DMS153 treated with DMSO at 0.1 percent for 48 hours (cell line): ENCODE results near the gene PDCD2.
"Not testable (repeated sequence)": the region's sequence is repeated elsewhere in the genome, so short reads cannot be mapped to it uniquely, and the experiment has no call there.

Source experiments
- DNase-seq: peaks from one replicate; lab custom pipeline; 2025; ENCODE audit not compliant: unreplicated experiment; lab: John Stamatoyannopoulos, UW

PDCD2 gene

DNA sequence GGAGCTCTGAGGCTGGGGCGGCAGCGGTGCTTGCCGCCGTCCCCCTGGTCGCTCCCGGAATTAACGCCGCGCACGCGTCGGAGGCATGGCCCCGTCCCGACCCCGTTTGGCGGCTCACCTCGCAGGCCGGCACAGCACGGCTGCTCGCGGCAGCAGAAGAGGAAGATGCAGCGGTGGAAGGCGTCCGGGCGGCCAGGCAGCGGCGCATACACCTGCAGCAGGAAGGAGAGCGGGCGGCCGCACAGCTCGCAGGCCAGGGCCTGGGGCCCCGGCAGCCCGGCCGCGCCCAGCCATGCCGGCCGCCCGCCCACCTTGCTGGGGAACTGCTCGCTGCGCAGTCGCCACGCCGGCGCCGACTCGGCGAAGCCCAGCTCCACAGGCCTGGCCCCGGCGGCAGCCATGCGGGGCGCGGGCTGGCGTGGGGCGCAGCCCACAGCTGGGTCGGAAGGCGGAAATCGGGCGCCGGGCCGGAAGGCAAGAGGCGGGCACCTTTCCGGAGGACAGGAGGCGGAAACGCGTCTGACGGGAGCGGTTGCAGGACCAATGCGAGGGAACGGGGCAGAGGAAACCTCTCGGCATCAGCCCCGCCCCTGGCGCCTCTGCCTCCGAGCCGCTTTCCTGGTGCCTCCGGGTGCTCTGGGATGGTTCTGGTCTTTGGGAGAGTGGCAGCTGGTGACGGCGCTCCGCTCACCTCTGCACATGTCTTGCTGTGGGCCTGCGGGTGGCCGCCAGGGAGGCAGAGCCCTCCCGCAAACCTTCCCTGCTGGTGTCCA, at the start of gene PDCD2:
Gene PDCD2, minus strand, starts transcription at position 457 of the 773 bp plus-strand sequence. Its CDS starts 56 bp downstream, at position 401.
- DNase-seq: peak; percentile 90

DNA sequence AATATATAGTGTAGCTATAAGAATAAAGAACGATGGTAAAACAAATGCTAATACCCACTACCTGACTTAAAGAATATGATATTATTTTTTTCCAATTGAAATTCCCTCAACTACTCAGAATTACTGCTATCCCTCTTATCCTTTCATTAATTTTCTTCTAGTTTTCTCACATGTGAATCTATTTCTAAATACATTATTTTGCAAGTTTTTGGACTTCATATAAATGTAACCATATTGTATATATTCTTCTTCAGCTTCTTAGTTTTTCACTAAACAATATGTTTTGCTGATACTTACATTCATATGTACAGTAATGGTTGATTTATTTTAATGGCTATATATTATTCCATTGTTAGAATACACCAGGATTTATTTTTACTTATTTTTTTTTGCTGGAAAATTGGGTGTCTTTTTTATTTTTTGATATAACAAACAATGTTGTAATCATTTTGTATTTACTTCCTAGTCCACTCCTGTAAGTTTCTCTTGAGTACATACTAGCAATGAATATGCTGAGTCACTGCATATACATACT, 31.6 kb upstream of the PDCD2 start:
- not testable (repeated sequence) for DNase-seq

GRCh38 chr6:170612256-170612804, 27.9 kb upstream of the PDCD2 start:
- DNase-seq: not testable (repeated sequence)

DNA sequence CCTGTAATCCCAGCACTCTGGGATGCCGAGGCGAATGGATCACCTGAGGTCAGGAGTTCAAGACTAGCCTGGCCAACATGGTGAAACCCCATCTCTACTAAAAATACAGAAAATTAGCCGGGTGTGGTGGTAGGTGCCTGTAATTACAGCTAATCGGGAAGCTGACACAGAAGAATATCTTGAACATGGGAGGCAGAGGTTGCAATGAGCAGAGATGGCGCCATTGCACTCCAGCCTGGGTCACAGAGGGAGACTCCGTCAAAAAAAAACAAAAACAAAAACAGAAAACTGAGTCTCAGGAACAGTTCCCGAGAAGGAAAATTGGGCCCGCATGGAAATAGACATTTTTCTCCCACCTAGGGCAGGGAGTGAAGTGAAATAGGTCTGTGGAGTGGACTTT, 24.8 kb upstream of the PDCD2 start:
- DNase-seq: not testable (repeated sequence)

GRCh38 chr6:170605574-170606259, 21.3 kb upstream of the PDCD2 start:
- DNase-seq: no peak

DNA sequence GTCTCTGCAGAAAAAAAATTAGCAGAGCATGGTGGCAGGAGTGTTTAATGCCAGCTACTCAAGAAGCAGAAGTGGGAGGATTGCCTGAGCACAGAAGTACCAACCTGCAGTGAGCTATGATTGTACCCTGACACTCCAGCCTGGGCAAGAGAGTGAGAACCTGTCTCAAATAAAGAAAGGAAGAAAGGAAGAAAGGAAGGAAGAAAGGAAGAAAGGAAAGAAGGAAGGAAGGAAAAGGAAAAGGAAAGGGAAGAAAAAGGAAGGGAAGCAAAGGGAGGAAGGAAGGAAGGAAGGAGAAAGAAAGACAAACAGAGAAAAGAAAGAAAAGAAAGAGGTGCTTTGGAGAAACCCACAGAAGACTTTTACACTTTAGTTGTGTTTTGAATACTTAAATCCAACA, 12.8 kb upstream of the PDCD2 start:
- no peak for DNase-seq

GRCh38 chr6:170596426-170596825, 12.0 kb upstream of the PDCD2 start:
- no peak for DNase-seq

DNA sequence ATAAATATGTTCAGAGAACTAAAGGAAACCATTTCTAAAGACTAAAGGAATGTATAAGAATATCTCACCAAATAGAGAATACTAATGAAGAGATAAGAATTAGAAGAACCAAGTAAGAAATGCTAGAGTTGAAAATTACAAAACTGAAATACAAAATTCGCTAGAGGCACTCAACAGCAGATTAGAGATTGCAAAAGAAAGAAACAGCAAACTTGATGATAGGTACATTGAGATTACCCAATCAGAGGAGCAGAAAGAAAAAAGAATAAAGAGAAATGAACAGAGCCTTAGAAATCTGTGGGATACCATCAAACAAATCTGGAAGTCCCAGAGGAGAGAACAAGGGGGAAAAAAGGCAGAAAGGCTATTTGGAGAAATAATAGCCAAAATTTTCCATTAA, 6.3 kb upstream of the PDCD2 start:
- DNase-seq: no peak

DNA sequence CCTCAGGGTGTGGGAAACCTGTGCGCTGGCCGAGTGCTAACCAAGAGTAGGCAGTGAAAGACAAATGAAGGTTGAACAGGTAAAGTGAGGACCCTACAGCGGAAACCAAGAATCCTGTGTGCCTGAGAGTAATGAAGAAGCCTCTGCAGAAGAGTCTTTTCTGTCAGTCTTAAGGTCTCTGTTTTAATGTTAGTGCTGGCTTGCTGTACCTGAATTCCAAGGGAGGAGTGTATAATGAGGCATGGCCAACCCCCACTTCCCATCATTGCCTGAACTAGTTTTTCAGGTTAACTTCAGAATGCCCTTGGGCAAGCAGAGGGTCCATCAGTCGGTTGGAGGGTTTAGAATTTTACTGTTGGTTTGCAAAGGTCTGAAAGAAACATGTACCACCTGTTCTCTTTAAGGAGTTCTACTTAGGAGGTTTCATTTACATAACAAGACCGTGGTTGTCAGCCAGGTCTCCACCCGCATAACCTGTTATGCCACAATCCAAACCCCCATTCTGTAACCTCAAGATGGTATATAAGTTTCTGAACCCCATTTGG, 589 bp upstream of the PDCD2 start:
- DNase-seq: no peak

DNA sequence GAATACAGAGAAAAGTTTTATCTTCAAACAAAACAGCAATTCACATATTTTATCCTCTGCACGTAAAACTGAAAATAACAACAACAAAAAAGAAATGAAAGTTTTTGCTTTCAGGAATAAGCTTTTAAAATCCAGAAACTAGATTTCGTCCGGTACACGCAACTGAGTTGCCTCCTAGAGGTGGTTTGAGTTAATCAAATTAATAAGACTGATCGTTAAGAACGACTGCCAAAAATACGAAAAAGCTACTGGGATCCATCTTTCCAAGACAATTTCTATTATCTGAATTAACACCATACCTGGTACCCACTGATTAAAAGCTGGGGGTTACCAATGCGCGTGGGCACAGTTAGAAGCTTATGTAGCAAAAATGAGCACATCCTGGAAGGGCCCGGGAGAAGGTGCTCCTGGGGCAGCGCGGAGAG, 669 bp downstream of the PDCD2 start:
- peak; percentile 36 for DNase-seq

DNA sequence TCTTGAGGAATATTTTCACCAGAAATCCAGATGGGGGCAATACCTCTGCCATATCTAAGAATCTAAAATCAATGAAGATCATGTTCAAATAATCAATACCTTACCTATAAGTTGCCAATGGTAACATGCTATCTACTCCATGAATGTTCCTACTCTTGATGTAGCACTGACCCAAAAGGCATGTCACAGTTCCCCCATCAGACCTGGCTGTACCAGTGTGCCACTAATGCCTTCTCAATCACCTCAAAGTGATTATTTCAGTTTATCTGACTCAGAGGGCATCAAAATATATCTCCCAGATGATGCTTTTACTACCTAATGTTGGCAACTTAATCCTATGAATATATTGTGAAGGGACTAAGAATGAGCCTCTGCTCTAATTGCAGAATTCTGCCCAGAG, 5.5 kb downstream of the PDCD2 start:
- DNase-seq: no peak

DNA sequence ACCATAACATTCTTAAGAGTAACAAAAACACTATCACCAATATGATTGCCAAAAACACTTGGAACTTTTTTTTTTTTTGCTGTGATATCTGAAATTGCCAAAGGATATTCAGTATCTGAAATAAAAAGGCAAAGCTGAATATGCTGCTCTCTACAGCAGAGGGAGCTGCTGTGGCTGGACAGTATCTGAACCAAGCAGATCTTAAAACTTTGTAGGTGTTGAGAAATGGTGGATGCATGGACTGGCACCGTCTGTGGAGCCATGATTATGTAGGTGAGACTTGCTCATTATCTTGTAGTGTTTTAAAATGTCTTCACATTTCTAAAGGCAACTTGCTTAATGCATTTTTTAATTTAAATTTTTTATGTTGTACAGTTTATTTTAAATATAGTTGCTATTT, 9.2 kb downstream of the PDCD2 start:
- DNase-seq: no peak

DNA sequence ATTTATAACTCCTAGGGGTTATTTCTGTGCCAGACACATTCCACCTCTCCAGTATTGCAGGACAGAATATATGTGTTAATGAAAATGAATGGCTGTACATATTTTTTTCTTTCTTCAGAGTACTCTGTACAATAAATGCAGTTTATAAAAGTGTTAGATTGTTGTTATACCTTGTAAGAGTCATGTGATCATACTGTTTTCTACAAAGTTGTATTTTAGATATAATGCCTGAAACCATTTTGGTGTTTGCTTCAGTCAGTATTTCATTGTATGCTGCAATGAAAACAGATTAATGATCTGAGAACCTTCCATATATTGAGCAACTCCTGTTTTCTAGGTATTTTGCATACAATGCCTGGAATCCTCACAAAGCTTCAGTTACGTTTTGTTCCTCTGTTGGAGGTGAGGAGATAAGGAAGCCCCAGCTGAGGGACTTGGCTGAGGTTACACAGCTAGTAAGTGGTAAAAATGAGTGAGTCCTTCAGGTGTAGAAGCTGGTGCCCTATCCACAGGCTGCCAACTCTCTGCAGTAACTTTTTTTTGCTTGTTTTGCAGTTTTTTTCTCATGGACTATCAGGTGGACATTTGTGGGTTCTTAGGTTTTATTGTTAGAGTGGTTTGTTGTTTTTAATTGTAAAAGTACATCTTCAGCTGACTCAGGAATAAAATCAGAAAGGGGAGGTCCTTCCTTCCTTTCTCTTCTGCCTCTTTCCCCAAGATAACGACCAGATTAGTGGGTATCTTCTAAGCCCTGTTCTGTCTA, 11.6 kb downstream of the PDCD2 start:
- no peak for DNase-seq

- no peak for DNase-seq
These were observed 19.4 kb downstream of the PDCD2 start for GRCh38 chr6:170564936-170565530.

DNA sequence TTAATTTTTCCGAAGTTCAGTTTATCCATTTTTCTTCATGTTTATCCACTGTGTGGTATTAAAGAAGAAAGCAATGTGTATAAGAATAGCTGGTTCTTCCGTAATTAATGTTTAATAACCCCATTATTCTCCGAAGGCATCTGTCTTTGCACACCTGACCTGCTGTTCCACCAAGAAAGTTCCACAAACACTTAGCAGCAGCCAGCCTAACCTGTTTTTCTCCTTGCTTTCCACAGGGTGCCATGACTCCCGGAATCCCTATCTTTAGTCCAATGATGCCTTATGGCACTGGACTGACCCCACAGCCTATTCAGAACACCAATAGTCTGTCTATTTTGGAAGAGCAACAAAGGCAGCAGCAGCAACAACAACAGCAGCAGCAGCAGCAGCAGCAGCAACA, 22.9 kb downstream of the PDCD2 start:
- DNase-seq: no peak

GRCh38 chr6:170555305-170555704, 29.1 kb downstream of the PDCD2 start:
- no peak for DNase-seq

- DNase-seq: no peak
These were observed 29.7 kb downstream of the PDCD2 start for GRCh38 chr6:170554796-170555137.

- peak; percentile 91 for DNase-seq
These were observed 30.2 kb downstream of the PDCD2 start, which contains the start of gene TBP for GRCh38 chr6:170554013-170554795. Gene TBP (plus strand): TSS chr6:170554369. CDS start chr6:170557030, 2,661 bp downstream.

GRCh38 chr6:170553534-170554012, 30.9 kb downstream of the PDCD2 start:
- DNase-seq: peak; percentile 58
